ENCODE data around the gene SCYGR5. TPM values are rescaled to one million over a fixed set of nuclear protein-coding genes. Genes with fewer than 3 reads are reported as not detected.
A peak's percentile ranks its signal among the peaks of the same experiment; 100 is the strongest.

The SCYGR5 gene
- total RNA-seq, 1 experiment from 2014 or later = not detected

- Histone ChIP-seq H2AFZ (ENCODE audit: low read length) (no peak within 1 kb of the TSS), H2AK5ac (ENCODE audit: insufficient read length, low read length) (no peak within 1 kb of the TSS), H2BK15ac (ENCODE audit: low read depth, low read length) (no peak within 1 kb of the TSS), H3K9ac (ENCODE audit: extremely low read depth, insufficient read length, low read length) (no peak within 1 kb of the TSS), H2BK12ac (ENCODE audit: insufficient read length, low read depth, low read length) (no peak within 1 kb of the TSS), H3K79me1 (ENCODE audit: insufficient read depth, low read depth, low read length, poor library complexity, severe bottlenecking) (no peaks in the 10 kb centered on the region), H3K27me3 (ENCODE audit: insufficient read depth, low read length) (no peaks in the 10 kb centered on the region; the same call in 1 of the 2 replicates), H3K4me1 (ENCODE audit: insufficient read depth, low read length) (0 out of 2 replicates have a peak, but pooled peaks cover 5% of the 10 kb centered on the region), H3K27ac (ENCODE audit: insufficient read length, low read depth, low read length) (no peak within 1 kb of the TSS), H3T11ph (ENCODE audit: low read length) (no peak within 1 kb of the TSS), H4K8ac (replicated peaks; ENCODE audit: insufficient read length, low read depth, low read length) (no peak within 1 kb of the TSS), H3K23me2 (ENCODE audit: insufficient read length, low read depth, low read length, poor library complexity, severe bottlenecking) (no peaks in the 10 kb centered on the region), H3K14ac (ENCODE audit: insufficient read depth, low read length) (no peak within 1 kb of the TSS), H2BK5ac (ENCODE audit: insufficient read length, low read length) (no peak within 1 kb of the TSS), H4K91ac (ENCODE audit: insufficient read length, low read depth, low read length) (no peak within 1 kb of the TSS), H3K18ac (ENCODE audit: insufficient read length, low read depth, low read length) (no peak within 1 kb of the TSS), H3K23ac (ENCODE audit: insufficient read length, low read depth, low read length) (no peak within 1 kb of the TSS), H3K4ac (ENCODE audit: low read depth, low read length) (no peak within 1 kb of the TSS), H3K56ac (ENCODE audit: insufficient read length, low read depth, low read length) (no peak within 1 kb of the TSS), H2BK20ac (ENCODE audit: low read depth, low read length, poor library complexity, severe bottlenecking) (no peak within 1 kb of the TSS), H4K20me1 (ENCODE audit: control insufficient read depth, insufficient read depth, insufficient read length) (no peaks in the 10 kb centered on the region), H3K79me2 (ENCODE audit: insufficient read depth, low read length) (no peaks in the 10 kb centered on the region), H3K9me3 (ENCODE audit: control insufficient read depth, low read depth, low read length) (no peaks in the 10 kb centered on the region), H3K4me2 (ENCODE audit: insufficient read depth, insufficient read length, low read length) (peak within 1 kb of the TSS; percentile 17), H4K5ac (ENCODE audit: insufficient read length, low read depth, low read length) (no peak within 1 kb of the TSS), H2BK120ac (ENCODE audit: low read depth, low read length, poor library complexity, severe bottlenecking) (no peak within 1 kb of the TSS)
- Mint-ChIP-seq H3K4me1 (peaks cover 22 to 23% of the 10 kb centered on the region in 2 experiments), H3K9me3 (no peaks in the 10 kb centered on the region), H3K27ac (0 out of 7 replicates have a peak within 1 kb of the TSS, but pooled peaks of 1 of the 3 experiments have one; percentile 0), H3K4me3 (no peak within 1 kb of the TSS), H3K27me3 (ENCODE audit: low read depth) (peaks cover 8% of the 10 kb centered on the region), H3K36me3 (ENCODE audit: insufficient read depth in 1 of 3, low read depth in 3 of 3) (no peaks in the 10 kb centered on the region)
- WGBS (ENCODE audit: extremely low coverage, insufficient read length, low lambda C conversion rate) = no CpG with 5 or more reads among the region's 20 CpGs
- no peak for TF ChIP-seq CTCF (conservative IDR thresholded peaks at IDR 0.05)
- DNase-seq = no peak
Observed at GRCh38 chr2:227617316-227618230, 49.0 kb upstream of the SCYGR5 start, which contains the start of gene SCYGR4. Gene SCYGR4 (plus strand): TSS chr2:227617498. CDS start chr2:227617498, 0 bp downstream.

Measured in H9 (cell line).